ENCODE results near the gene RORB.

RORB gene

GRCh38 chr9:74496819-74497747 lies at the start of gene RORB:
TSS of gene RORB (plus strand) at chr9:74497335. CDS start at chr9:74497977, 642 bp downstream.
- DNase-seq (ENCODE audit: low spot score), result peak; percentile 85

DNA sequence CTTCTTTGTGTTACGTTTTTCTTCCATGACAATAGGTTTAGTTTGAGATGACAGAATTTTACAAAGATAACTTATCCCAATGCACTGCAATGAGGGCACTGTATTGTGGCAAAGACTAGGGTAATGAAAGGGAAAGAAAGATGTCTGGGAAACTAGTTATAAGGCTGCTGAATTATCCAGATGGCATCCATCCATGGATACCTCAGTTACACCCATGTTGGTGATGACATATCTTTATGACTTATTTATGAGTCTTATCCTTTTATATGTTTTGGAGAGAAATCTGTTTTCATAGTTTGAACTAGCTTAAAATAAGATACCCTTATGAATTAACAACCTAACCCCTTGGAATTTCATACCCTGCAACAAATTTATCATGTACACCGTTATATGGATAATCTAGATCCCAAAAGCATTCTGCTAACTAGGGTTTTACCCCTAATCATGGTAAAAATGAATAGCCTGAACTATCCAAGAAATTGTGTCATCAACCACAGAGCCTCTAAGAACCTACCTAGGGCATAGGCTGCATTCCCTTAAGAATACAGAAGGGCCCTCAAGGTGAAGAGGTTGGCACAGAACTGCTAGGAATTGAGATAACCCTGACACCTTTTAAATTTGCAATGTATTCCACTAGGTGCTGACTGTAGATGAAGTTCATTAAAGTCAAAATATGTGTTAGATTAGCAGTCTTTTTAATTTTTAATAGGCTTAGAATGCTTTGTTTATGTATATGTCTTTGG lies 49.5 kb upstream of the RORB start:
- no peak for DNase-seq (ENCODE audit: low spot score)

- no peak for DNase-seq (ENCODE audit: low spot score)
Measured at GRCh38 chr9:74449060-74449459, 48.1 kb upstream of the RORB start.

DNA sequence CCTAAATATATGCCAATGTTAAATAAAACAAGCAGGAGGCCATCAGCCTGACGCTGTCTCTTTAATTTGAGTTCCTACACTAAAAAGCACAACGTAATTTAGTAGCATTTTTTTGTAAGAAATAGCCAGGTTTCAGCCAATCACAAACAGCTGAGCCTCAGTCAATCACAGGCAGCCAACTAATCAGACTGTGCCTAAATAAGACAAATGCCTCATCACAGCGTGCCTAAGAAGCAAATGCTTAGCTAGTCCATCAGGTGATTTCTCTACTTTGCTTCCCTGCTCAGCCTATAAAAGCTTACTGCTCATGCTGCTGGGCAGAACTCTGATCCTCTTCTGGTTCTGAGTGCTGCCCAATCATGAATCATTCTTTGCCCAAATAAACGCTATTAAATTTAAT lies 38.3 kb upstream of the RORB start:
- no peak for DNase-seq (ENCODE audit: low spot score)

DNA sequence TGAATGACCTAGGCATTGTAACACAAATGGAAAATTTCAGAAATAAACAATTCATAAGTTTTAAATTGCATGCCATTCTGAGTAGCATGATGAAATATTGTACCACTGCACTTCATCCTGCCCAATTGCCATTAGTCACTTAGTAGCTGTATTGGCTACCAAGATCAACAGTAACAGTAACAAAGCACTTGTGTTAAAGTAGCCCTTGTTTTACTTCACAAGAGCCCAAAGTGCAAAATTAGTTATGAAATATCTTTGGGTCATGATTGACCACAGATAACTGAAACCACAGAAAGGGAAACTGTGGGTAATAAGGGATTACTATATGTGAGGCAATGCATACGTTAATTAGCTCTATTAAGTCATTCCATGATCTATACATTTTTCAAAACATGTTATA lies 33.3 kb upstream of the RORB start:
- DNase-seq (ENCODE audit: low spot score), result no peak

GRCh38 chr9:74478606-74479005 lies 18.5 kb upstream of the RORB start:
- no peak for DNase-seq (ENCODE audit: low spot score)

DNA sequence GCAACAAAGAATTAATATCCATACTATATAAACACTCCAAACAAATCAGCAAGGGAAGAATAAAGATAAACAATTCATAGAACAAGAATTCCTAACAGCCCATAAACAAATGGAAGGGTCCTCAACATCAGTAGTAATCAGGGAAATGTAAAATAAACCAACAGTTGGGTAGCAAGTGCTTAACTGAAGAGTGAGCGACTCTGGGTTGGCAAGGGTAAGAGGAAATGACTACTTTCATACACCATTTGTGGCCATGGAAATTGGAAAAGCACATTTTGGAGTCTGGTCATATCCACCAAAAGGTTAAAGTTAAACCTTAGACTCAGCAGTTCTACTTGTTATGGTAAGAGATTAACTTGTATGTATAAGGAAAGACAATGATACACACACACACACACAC lies 17.4 kb upstream of the RORB start:
- no peak for DNase-seq (ENCODE audit: low spot score)

GRCh38 chr9:74487395-74487794 lies 9.7 kb upstream of the RORB start:
- no peak for DNase-seq (ENCODE audit: low spot score)

DNA sequence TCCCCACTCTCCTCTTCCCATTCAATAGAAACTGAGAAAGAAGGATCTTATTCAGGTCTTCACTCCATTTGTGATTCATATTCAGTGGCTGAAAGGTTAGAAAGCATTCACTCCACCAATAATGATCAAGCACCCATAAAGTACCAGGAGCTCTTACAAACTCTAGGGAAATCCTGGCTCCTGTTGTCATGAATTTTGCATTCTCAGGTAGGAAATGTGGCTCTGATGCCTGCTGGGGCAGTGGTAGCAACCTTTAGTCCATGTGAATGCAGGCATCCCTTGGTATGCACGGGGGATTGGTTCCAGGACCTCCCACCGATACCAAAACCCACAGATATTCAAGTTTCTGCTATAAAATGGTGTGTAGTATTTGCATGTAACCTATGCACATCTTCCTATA lies 3.6 kb upstream of the RORB start:
- no peak for DNase-seq (ENCODE audit: low spot score)

DNA sequence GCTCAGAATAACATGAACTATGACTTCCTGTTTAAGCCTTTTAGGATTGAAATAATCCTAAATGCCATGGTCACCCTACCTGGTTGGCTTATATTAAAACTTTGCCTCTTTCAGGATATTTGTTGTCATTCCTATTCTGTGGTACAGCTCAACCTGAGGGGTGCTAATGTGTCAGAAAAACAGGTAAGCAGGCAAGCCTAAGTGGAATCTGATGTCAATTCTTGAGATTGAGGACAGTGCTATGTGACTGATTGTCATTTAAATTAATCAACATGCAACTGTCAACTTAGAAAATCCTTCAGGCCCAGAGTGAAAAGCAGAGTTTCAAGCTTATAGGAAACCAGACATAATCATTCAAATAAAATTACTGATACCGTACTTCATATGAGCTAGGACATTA lies 2.6 kb upstream of the RORB start:
- DNase-seq (ENCODE audit: low spot score), result no peak

DNA sequence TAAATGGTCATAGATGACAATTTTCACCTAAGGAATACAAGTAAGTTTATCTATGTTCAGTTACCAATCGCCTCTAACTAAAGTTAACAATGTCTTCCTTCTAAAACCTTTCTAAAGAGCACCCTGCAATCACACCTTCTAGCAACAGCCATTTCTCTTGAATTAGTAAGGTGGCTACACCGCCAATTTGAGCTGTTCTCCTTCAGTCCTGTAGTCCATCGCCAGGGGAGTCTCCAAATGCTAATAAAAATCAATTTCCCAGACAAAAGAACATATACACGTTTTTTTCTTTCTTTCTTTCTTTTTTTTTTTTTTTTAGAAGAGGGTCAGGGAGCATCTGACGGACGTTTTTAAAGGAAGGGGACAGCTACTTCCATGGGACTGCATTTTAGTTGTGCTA lies 729 bp upstream of the RORB start:
- DNase-seq (ENCODE audit: low spot score), result no peak

GRCh38 chr9:74497748-74498620 lies 849 bp downstream of the RORB start:
- peak; percentile 25 for DNase-seq (ENCODE audit: low spot score)

GRCh38 chr9:74498621-74499095 lies 1.5 kb downstream of the RORB start:
- DNase-seq (ENCODE audit: low spot score), result no peak

DNA sequence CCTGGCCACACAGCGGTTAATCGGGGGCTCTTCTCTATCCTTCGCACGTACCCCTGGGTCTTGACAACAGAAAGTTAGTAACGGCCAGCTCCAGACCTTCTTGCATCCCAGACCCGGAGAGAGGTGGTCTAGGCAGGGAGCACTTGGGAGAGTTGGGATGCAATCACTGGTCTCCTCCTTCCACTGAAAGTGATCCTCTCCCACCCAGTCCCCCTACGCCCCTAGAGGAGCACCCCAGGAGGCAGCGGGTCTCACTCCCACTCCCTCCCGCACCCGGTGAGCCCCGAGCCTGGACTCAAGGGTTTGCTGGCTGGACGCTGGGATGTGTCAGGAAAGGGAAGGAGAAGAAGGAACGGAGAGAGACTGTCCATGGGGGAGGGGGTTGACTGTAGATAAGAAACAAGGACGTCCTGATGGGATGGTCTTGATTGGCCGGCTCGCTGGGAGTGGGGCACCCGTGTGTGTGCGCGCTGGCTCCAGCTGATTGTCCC lies 2.0 kb downstream of the RORB start:
- no peak for DNase-seq (ENCODE audit: low spot score)

DNA sequence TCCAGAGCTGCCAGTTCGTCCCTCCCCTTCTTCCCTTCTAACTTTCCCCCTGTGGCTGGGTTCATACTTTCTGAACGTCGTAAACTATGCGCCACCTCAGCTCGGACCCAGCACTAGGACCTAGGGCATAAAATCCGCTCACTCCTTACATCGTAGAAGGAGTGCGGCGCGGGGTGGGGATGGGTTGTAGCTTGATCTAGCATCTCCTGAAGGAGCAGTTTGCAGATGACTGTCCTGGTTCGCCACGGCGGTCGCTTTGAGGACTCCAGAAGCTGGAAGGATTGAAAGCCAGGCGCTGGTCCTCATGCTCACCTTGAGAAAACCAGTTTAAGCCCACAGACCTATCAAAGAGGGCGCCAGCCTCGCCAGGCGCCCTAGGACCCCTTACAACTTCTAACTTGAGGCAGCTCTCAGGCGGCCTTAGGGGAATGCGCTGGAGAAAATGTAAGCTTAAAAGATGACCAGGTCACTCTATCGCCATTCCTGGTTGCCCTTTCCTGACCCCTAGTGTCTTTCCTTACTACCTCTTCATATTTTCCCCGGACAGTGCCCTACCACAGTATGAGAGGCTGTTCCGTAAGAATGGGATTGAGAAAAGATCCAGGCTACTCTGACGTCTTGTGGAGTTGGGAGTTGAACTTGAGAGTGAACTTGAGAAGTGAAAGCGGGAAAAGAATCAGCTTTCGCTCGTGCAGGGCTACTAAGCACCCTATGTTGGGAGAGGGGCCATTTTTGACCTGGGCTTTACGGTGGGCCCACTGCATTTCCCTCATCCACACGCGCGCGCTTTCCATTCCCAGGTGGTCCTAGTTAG lies 2.8 kb downstream of the RORB start:
- DNase-seq (ENCODE audit: low spot score), result no peak

DNA sequence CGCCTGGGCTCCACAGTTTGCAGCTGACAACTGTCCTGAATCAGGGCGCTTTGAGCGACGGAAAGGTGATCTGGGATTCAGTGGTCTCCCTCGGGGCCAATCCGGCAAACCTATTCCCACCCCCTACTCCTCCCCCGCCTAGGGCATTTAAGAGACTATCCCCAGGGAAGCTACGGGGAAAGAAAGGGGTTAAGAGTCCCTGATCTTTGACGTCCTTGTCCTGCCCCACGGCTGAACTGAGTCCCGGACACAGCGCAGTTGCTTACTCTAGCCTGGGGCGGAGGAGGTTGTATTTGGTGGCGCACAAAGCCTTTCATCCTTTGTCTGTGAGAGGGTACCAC lies 3.4 kb downstream of the RORB start:
- no peak for DNase-seq (ENCODE audit: low spot score)

GRCh38 chr9:74501570-74501969 lies 4.4 kb downstream of the RORB start:
- no peak for DNase-seq (ENCODE audit: low spot score)

DNA sequence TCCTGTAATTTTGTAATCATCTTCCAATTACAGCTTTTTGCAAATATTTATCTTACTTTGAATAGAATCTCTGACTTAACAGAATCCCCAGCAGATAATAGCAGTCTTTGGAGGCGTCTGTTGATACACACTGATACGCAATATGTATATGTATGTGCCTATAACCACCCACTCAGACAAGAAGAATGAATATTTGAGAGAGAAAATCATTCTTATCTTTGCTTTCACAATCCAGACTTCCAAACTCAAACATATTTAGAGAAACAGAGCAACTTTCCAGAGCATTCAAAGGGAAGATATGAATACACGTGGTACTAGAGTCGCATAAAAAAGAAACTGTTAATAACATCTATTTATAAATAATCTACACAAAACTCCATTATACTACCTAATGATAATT lies 6.1 kb downstream of the RORB start:
- DNase-seq (ENCODE audit: low spot score), result no peak

DNA sequence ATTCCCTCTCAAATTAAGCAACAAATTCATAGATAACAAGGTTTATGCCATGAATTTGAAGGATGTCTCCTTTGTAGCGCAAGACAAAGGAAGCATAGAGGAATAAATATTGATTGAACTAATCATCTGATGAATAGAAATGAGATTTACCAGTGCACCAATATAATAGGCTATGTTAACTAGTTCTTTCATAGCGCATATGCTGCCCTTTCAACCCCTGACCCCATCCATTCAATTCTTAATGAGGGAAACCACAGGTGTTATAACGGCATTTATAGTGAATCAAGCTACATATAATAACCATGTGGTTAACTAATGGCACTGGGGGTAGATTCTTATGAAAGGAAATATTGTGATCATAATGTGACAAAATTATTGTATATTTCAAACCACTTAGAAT lies 6.5 kb downstream of the RORB start:
- DNase-seq (ENCODE audit: low spot score), result no peak

DNA sequence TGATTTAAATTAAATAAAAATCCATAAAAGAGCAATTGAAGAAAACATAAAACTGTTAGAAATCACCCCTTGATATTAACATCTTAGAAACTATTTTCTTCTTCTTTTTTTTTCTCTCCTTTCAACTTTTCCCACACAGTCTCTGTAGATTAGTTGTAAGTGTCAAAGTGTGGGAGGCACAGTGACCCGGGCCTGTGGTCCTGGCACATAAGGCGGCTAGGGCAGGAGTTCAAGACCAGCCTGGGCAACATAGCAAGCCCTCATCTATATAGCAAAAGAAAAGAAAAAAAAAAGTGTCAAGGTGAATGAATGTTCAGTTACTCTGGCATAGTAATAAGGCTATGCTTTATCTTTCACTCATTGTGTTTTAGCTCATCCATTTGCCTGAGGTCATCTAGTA lies 14.2 kb downstream of the RORB start:
- DNase-seq (ENCODE audit: low spot score), result no peak

- no peak for DNase-seq (ENCODE audit: low spot score)
Measured at GRCh38 chr9:74512416-74512815, 15.3 kb downstream of the RORB start.

Measured in HuH-7.5 (cell line).